GM06990 (cell line): Measurements from ENCODE around the gene JPH2.

Experiments
- DNase-seq: peaks from one replicate; pipeline ENCODE4 v3.0.0-alpha.2; 2011; ENCODE audit not compliant: insufficient read length; ENCODE audit errors: extremely low read depth
- H3K27me3 ChIP-seq: replicated peaks from 2 replicates; pipeline ENCODE4 v1.6.0; 2011; ENCODE audit warnings: low read length; ENCODE audit not compliant: control insufficient read depth, insufficient read depth
- H3K36me3 ChIP-seq: 2 replicates; pipeline ENCODE4 v1.5.1; 2011; ENCODE audit warnings: low read length; ENCODE audit not compliant: control insufficient read depth, insufficient read depth
- H3K4me3 ChIP-seq: replicated peaks from 2 replicates; pipeline ENCODE4 v1.5.1; 2011; ENCODE audit warnings: low read depth, mild to moderate bottlenecking, control low read depth, low read length
- TF ChIP-seq, protein P1 (sequence below): IDR thresholded peaks from 2 replicates; pipeline ENCODE4 v1.5.1; 2011; ENCODE audit warnings: low read length, control low read depth, mild to moderate bottlenecking, inconsistent platforms; ENCODE audit not compliant: insufficient read depth, poor library complexity, severe bottlenecking

Gene JPH2

DNA sequence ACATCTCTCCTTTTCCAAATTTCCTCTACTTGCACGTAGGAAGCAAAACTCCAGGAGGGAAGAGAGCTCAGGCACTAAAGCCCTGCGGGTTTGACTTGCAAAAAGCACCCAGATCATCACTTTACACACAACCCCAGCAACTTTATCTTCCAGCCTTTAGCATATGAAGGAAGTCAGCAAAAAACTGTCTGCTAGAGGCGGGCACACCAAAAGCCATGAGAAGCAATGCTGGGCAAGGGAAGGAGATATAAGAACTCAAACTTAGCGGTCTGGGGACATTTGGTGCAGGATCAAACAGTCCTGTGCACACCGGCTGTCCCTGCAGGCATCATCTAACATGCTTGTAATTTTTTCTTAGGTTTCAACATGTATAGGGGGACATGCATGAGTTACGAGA lies 113.3 kb downstream of the JPH2 start:
- TF ChIP-seq, protein P1, sequence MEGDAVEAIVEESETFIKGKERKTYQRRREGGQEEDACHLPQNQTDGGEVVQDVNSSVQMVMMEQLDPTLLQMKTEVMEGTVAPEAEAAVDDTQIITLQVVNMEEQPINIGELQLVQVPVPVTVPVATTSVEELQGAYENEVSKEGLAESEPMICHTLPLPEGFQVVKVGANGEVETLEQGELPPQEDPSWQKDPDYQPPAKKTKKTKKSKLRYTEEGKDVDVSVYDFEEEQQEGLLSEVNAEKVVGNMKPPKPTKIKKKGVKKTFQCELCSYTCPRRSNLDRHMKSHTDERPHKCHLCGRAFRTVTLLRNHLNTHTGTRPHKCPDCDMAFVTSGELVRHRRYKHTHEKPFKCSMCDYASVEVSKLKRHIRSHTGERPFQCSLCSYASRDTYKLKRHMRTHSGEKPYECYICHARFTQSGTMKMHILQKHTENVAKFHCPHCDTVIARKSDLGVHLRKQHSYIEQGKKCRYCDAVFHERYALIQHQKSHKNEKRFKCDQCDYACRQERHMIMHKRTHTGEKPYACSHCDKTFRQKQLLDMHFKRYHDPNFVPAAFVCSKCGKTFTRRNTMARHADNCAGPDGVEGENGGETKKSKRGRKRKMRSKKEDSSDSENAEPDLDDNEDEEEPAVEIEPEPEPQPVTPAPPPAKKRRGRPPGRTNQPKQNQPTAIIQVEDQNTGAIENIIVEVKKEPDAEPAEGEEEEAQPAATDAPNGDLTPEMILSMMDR: no peak
- Histone ChIP-seq H3K4me3 (no peak overlapping the region), H3K27me3 (no peaks in the 10 kb centered on the region), H3K36me3 (no peaks in the 10 kb centered on the region)
- DNase-seq: no peak

DNA sequence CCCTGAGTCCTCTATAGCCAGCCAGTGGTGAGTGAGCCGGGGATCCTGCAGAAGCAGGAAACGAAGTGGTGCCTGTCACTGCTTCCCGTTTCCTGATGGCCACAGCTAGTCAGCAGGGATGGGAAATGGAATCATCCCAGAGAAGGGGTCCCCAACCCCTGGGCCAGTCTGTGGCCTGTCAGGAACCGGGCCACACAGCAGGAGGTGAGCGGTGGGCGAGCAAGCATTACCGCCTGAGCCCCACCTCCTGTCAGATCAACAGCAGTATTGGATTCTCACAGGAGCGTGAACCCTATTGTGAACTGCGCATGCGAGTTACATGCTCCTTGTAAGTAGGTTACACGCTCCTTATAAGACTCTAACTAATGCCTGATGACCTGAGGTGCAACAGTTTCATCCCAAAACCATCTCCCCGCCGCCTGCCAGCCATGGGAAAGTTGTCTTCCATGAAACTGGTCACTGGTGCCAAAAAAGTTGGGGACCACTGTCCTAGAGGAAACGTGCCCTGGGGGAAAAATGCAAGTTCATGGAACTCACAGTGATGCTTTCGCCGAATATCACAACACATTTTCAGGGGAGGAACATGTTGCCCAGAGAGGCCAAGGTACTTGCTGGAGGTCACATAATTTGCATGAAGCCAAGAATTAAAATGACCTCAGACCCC lies 113.8 kb downstream of the JPH2 start:
- Histone ChIP-seq H3K36me3 (no peaks in the 10 kb centered on the region), H3K27me3 (no peaks in the 10 kb centered on the region), H3K4me3 (no peak overlapping the region)
- TF ChIP-seq, protein P1: no peak
- DNase-seq: no peak

DNA sequence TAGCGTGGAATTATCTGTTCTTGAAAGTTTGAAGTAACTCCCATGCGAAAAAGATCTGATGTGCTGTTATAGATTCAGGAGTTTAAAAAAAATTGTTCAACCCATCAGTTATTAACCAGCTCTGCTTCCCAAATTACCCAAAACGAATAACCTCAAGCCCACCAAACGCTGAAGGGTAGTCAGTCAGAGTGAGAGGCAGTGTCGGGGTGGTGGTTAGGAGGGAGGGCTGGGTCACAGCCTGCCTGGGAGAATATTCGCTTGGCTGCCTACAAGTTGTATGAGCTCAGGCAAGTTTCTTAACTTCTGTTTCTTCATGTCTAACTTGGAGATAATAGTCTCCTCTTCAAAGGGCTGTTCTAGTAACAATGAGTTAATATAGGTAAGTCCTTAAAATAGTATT lies 114.6 kb downstream of the JPH2 start:
- Histone ChIP-seq H3K36me3 (no peaks in the 10 kb centered on the region), H3K4me3 (no peak overlapping the region), H3K27me3 (no peaks in the 10 kb centered on the region)
- TF ChIP-seq, protein P1: no peak
- DNase-seq: no peak

DNA sequence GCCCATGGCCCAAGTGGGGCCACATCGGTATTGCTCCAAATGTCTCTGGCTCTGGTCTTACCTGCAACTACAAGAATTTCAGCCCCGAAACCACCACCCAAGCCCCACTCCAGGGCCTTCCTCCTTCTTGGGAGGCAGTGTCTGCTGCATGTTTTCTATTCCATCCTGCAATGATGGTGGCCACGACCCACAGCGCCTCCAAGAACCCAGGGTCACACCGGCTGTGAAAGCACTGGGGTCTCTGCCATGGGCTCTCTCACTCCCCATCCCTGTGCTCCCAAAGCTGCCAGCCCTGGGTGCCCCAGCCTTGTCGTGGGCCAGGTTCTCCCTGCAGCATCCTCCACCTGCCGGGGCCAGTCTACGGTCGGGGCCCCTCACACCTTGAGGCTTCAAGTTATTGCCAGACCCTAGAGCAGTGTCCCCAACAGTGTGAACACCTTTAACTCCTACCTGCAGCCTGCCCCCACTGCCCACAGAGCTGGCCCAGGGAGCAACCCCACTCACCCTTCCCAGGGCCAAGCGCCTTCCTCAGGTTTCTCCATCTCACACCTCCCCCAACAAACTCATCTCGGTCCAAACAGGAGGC lies 115.4 kb downstream of the JPH2 start:
- Histone ChIP-seq H3K27me3 (no peaks in the 10 kb centered on the region), H3K4me3 (no peak overlapping the region), H3K36me3 (no peaks in the 10 kb centered on the region)
- TF ChIP-seq, protein P1: no peak
- DNase-seq: no peak

DNA sequence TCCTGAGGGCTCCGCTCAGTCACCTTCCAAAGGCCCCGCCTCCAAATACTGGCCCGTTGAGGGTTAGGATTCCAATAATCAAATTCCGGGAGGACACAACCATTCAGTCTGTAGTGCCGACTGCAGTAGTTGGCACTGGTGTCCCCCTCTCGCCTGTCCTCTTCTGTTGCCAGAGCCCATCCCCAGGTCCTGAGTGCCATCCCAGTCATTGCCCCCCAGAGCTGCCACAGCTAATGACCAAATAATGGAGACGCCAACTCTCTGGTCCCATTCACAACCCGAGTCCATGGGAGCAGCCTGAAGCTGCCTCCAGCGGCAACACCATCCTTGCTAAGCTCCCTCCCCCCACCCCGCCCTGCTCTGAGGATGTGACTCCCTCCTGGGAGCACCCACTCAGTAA lies 115.9 kb downstream of the JPH2 start:
- TF ChIP-seq, protein P1: no peak
- DNase-seq: no peak
- no peaks in the 10 kb centered on the region for H3K36me3 ChIP-seq
- H3K4me3 ChIP-seq: no peak overlapping the region
- H3K27me3 ChIP-seq: no peaks in the 10 kb centered on the region
